Measurements from ENCODE around the gene SLC22A3.
"Not testable (repeated sequence)": the region's sequence is repeated elsewhere in the genome, so short reads cannot be mapped to it uniquely, and the experiment has no call there.

Gene SLC22A3

DNA sequence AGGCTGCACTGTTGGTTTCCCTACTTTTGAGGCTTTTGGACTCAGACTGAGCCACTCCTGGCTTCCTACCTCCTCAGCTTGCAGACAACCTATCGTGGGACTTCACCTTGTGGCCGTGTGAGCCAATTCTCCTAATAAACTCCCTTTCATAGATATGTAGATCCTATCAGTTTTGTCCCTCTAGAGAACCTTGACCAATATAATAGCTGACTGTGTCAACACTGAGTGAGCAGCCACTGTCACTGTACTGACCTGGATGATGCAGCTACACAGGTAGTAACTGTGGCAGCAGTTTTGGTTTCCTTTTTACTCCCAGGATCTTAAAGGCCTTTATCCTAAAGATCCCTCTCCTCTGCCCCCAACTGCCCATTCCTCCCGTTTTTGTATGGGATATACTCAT, 70.2 kb downstream of the SLC22A3 start:
- no peak for DNase-seq

DNA sequence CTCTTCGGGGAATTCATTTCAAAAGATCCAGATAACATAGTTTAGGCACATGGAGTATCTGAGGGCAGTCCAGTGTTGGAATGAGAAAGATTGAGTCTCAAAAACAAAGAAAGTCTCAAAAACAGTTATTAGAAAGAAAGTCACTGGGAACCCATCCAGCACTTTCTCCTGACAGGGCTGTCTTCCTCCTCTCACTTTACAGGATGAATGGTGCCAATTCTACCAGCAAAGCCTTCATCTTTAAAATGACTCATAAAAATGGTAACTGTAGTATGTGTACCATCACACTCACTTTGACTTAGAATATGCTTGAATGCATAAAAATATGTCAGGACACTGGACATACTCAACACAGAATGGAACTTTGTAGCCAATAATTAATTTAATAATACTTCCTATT, 71.3 kb downstream of the SLC22A3 start:
- DNase-seq: no peak

DNA sequence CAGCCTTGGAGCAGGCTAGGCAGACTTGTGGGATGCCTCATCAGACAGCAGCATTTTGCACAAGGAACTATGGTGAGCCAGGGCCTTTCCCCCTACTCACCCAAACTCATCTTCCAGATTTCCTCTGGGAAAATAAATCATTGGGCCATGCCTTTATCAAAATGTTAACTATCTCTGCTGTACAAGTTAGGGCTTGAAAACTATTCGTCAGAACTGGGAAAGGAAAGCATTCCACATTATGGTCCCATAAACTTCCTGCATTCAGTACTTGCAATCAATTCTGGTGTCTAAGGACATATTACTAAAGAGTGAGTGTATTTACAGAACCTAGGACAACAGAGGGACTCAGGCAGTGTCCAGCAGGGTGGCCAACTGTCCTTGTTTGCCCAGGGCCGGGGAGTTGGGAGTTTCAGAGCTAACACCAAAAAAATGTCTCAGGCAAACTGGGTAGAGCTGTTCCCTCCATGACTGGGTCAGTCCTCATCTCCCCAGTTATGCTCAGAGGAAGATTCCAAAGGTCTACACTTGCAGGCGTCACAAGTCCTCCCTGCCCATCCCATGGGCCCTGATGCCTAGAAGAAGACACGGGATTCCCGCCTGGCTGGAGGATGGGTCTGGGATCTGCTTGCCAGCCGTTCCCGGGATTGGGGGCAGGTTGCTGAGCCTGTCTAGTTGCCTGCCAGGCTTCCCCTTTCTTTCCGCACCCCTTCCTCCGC, 72.2 kb downstream of the SLC22A3 start:
- no peak for DNase-seq

DNA sequence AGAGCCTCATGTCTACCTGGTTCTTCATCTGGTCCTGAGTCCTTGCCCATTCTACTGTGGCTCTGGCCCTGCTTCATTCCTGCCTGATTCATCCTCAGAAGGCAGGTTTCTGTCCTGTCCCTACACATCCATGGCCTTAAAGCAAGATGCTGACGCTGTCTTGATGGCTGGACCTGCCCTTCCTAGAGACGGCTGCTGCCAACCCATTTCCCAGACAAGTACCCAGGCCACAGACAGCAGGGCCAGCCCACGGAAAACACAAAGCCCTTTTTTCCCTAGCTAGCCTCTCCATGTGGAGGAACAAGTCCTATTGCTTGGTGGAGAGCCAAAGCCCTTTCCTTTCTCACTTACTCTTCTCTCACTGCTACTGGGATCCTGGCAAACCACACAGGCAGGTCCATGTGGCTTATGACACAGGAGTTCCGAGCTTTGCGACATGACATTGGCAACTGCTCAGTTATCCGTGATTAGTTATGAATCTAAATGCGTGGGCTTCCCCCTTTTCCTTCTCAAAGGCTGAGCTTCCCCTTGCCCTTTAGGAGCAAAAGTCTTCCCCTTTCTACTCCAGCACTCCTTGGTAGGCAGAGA, 72.9 kb downstream of the SLC22A3 start:
- DNase-seq: no peak

DNA sequence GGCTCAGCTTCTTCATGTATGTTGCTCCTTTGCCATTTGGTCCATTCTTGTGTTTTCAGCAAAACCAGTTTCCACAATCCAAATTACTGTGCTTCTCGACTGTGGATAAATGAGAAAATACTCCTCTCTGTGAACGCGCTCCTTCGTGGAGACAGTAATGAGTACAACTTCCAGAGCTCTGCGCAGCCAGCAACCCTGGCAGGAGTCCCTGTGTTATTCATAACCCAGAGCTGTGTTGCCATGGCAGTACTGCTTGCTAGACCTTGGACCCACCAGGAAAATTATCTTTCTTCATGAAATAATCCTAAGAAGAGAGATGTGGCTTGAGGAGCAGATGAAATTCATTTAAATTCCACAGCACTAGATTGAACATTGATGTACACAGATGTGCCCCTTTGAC, 73.7 kb downstream of the SLC22A3 start:
- DNase-seq: no peak

DNA sequence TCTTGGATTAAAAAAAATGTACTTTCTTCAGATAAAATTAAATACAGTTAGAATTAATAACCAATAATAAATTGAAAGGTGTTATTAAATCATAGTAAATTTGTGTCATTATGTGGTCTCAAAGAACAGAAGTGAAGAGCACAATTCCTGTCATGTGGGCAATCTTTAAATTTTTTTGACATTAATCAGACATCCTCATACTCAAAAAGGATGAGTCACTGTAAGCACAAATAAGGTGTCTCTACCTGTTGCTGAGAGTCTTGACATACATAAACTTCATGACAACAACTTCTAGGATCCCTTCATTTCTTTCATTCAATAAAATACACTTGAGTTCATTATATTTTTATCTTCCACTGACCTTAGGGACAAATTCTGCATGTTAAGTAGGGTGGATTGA, 76.1 kb downstream of the SLC22A3 start:
- no peak for DNase-seq

DNA sequence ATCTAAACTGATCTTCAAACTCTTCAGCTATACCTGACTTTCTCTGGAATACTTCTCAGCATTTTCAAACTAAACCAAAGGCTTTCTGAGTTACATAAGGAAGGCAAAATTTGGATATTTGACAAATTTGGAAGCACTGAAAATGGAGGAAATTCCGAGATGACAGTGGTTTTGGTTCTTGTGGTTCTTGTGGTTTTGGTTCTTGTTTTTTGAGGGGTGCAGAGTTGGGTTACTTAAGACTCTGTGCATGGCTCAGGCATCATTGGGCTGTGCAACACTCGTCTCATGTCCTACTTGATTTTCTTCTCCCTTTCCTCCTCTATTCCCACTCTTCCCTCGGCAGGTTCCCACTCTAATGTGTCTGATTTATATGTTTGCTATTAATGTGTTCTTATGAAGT, 78.0 kb downstream of the SLC22A3 start:
- no peak for DNase-seq

DNA sequence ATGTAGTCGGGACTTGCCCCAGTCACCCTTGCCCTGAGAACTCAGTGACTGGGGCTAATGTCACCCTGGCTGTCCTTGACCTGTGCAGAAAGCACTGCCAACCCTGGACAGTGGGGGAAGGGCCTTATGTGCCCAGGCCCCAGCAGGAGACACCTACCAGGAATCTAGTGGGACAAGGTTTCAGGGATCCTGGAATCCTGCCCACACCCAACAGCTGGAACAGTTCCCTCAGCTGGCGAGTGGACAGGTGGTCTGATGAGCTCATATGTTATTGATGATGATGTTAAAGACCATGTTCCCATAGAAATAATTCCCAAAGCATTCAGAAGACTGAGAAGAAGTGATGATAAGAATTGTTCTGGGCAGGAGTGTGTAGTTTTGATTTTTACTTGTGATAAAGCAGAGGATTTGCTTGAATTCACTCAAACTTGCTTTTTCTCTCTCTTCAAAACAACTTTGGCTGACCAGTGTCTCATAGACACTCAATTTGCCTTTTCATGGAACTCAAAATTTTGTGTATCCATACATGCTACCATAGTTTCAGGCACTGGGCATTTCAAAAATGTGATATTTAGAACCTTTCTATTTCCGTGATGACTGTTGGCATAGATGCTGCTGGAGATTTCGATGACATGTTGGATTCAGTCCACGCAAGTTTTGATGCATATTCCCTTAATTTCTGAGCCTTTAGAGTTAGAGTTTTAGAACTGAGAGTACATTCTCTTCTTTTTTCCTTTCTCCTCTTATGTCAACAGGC, 79.3 kb downstream of the SLC22A3 start:
- no peak for DNase-seq

DNA sequence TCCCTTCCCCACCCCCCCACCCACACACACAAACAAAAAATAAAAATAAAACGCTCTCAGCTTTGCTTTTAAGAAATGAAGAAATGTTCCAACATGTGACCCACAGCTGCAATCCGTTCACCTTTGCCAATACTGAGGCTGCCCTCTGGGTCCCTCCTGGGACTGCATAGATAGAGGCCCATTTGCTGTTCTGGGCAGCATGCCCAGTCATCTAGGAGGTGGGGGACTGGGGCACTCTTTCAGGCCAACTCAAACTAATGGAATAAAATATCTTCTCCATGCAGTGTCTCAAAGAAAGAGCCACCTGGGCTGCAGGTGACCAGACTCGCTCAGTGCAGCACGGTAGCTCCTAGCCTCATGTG, 79.9 kb downstream of the SLC22A3 start:
- no peak for DNase-seq

DNA sequence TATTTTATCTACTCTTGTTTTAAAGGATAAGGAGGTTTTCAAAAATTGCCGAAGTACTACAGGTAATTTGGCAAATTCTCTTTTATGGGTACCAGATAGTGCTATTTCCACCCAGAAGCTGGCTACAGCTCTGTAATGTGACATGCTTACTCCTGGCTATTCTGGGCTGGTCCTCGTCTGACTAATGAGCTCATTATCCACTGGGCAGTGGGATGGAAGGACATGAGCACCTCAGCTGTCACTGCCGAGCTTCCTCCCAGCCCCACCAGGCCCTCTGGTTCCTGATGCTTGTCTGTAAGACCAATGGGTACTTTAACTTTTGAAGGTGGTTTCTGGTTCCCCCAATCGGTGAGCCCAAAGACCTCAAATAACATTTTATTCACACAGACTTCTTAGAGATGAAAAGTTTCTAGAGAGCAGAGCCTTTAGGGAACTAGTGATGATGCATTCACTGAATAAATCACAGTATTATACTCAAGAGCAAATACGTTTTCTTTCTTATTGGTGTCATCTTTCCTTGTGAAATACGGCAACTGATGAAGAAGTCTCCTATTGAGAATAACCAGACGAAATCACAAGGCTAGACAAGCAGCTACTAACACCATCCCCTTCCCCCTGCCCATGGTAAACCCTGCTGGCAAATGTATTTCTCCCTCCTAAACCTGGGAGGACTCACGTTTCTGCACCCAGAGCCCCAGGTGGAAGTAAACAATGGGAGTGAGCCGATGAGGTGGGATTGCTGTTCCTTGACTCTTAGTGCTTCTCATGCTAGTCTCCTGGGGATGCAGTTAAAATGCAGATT, 80.8 kb downstream of the SLC22A3 start:
- DNase-seq: no peak

DNA sequence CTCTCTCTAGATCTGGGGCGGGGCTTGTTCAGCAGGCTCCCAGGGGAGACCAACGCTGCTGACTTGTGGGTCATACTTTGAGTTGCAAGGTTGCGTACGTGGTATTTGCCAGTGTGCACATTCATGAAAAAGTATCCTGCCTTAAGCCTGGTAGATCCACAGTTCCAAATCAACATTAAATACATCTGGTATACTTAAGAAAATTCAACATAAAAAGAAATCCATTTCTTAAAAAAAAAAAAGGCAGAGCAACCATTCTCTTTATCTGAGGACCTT, 81.4 kb downstream of the SLC22A3 start:
- DNase-seq: no peak

DNA sequence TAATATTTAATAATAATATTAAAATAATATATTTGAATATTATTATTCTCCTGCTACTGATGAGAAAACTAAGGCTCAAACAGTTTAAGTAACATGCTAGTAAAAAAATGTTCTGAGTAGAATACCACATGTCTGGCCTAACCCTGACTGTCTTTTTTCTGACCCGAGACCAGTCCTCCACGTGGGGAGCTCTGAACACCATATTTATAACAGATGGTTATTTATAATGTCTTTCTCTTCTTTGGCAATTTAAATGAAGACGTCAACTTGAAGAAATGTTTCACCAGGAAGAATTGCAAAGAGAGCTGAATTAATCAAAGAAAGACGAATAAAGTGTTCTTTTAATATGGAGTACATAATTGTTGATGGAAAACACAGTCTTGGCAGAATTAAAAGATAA, 82.0 kb downstream of the SLC22A3 start:
- no peak for DNase-seq

DNA sequence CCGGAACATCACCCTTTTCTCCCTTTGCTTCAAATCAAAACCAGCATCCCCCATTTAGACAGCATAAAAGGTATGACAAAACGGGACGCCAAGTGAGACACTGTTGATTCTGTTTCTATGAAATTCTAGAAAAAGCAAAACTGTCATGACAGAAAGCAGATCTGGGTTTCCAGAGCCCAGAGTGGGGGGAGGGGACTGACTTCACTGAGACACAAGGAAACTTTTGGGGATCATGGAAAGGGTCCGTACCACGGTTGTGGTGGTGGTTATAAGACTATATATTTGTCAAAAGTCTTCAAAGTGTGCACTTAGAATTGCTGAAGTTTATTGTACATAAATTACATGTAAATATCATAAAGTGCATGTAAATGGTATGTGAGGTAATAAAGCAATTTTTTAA, 82.6 kb downstream of the SLC22A3 start:
- DNase-seq: no peak

DNA sequence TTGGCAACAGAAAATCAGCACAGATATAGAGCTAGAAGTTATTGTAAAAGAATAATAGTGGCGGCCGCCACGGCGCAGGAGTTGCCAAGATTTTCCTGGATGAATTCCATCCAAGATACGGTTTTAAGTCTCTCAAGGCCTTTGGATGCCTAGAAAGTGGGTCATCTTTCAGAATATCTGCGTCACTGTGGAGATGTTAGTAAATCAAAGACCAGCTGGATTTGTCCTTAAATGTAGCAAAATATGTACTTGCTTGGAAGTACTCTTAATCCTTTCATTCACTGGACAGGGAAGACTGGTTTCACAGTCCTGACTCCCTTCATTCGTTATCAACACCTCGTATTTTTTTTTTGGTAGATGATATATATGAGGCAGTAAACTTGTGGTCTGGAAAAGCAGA, 83.0 kb downstream of the SLC22A3 start:
- DNase-seq: no peak

DNA sequence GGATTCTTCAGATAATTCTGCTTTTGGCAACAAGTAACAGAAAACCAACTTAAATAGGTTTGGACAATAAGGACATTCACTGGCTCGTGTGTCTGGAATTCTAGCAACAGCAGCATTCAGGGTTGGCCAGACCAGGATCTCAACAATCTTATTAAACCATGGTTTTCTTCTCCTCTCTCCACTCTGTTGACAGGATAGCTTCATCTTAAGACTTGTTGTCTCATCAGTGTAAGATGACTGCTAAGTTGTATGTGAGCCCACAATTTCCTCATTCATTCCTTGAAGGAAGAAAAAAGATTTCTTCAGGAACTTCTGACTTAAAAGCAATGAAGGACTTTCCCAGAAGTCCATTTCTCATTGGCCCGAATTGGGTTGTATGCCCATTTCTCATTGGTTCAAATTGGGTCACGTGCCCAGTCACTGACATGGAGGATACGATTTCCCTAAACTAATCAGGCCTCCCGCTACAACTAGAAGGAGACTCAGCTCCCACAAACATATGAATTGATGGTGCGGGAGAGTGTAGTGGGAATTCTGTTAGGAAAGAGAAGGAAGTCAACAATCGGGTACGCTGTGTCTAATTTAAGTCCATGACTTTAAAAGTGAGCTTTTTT, 83.7 kb downstream of the SLC22A3 start:
- DNase-seq: no peak

DNA sequence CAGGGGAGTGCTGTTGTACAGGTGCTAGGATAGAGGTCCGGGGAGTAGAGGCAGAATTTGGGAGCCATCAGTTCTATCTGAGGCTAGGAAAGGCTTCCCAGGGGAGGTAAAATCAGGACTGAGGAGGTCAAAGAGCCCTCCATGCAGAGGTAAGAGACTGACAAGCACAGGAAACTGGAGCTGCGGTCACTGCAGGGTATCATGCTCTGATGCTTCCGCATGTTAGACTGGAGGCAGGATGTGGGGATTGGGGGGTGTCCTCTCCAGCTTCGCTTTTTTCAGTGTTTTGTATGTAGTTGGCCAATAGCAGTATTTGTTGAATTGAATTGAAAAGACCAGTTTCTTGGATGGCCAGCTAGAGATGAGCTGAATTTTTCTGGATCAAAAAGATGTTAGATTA, 87.8 kb downstream of the SLC22A3 start:
- DNase-seq: no peak

DNA sequence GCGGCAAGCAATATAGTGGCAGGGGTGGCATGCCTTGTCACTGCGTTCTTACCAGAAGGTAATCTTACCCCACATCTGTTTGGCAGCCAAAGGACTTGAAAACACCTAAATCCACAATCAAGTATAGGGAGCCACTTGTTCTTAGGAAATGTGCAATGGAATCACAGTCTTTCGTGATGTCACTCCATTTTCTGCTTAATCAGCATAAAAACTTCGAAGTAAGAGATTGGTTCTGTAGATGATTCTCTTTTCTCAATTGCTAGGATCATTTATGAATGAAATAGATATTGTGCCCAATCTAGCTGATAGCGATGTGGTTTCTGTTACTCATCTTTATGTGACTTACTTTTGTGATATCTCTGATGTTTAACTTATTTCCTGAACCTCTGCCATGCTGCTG, 89.0 kb downstream of the SLC22A3 start:
- DNase-seq: no peak

DNA sequence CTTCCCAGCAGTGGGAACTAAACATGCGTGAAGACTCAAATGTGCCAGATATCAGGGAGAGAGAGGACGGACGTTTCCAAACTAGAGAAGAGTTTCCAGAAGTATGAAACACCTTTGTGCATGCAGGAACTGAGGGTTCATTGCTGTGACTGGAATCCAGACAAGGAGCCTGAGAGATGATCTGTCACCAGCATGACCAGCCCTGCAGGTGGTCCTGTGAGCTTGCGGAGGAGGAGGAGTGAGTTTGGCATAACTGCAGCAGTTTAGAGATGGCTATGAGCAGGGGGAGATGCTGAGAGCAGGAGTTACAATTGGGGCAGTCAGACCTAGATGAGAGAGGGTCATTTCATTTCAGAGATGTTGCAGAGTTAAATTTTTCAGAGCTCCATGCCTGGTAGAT, 89.6 kb downstream of the SLC22A3 start:
- DNase-seq: no peak

DNA sequence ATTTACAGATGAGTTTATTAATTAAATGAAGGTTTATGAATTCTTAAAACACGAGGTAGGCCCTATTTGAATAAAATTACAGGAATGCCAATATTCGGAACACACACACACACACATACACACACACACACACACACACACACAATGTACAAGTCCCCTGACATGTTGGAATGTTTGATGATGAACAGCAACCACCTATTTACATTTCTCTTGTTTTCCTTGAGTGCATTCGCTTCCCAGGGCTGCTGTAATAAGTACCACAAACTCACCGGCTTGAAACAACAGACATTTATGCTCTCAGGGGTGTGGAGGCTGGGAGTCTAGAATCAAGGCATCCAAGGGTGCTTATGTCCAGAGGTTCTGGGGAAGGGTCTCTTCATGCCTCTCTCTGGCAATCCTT, 90.3 kb downstream of the SLC22A3 start:
- DNase-seq: no peak

DNA sequence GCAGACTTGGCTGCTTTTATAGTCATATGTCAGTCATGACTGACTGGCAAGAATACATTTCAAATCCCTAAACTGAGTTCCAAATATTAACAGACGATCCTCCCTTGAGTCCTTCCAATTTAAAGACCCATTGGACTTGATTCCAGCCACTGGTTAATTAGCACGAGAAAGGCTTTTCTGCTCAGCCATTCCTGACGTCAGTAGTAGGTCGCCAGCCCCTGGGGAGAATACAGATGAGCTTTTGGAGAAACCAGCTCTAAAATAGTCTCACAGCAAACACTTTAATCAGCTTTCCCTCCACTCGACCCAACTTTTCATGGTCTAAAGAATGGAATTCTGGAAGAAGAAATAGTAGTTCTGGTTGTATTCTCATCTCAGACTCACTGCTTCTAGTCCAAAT, 91.6 kb downstream of the SLC22A3 start:
- no peak for DNase-seq

DNA sequence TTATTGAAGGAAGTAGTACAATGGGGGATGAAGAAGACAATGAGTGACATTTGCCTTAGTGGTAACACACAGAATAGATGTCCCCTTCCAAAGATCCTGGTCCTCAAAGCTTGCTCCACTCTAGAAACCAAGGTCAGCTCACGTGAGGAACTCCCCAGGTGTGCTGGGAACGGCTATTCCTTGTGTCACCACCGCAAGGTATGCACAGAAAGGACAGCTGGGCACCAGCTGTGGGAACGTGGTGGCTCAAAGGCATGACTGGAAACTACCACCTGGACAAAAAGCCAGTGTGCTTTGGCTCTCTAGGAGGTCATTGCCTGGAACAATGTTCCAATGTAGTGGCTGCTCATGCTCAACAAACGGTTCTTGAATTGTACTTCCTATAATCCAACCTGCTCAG, 94.0 kb downstream of the SLC22A3 start:
- no peak for DNase-seq

DNA sequence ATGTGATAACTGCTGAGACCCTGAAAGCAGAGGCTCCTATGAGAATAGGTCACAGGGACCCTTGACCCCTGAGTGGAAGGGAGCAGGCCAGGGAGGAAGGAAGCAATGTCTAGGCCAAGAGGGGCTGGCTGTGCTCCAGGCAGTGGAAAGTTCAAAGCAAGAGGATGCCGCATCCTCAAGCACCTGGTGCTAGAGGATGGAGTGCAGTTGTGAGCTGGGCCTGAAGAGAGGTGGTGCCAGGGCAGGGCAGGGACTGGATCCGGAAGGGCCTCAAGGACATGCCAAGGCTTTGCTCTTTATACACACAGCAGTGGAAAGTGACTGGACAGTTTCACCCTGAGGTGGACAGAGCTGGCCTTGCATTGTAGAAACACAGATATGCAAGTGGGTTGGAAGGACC, 97.0 kb downstream of the SLC22A3 start:
- no peak for DNase-seq

DNA sequence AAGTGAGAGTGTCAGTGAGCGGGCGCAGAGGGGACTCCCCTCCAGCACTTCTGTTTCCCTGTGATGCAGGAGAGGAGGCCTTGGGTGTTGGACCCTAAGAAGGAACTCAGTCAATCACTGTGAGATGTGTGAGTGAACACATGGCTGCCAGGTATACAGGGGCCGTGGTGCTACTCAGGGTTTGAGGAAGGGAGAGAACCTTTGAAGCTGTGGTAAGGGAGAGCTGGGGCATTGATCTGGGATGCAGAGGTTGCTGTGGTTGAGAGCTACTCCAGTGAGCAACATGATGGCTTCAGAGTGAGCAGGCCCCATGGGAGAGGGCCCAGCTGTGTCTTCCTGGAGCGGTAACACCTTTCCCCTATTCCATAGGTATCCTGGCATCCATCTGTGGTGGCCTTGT, 99.2 kb downstream of the SLC22A3 start:
- no peak for DNase-seq

DNA sequence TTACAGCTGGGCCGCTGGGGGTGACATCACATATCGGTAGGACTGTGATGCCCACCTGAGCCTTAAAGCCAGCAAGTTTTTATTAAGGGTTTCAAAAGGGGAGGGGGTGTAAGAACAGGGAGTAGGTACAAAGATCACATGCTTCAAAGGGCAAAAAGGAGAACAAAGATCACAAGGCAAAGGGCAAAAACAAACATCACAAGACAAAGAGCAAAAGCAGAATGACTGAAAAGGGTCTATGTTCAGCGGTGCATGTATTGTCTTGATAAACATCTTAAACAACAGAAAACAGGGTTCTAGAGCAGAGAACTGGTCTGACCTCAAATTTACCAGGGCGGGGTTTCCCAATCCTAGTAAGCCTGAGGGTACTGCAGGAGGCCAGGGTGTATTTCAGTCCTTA, 101.6 kb downstream of the SLC22A3 start:
- DNase-seq: not testable (repeated sequence)

Data from NK-92 treated with Interleukin-12 subunit alpha and Interleukin-12 subunit beta, amount 100 ng/mL, for 24 hours (cell line).